OCI-LY1 (cell line): ENCODE data around the gene LBH.

Source experiments
- H2AFZ ChIP-seq: fragments of 200-600 bp; sonication (generic), shearing (Covaris generic); 2 replicates; pipeline ENCODE4 v1.6.0; 2014; ENCODE audit warnings: antibody characterized with exemption, mild to moderate bottlenecking, low read length
- H3F3A ChIP-seq: fragments of 200-600 bp; sonication (generic), shearing (Covaris generic); 2 replicates; pipeline ENCODE4 v1.6.0; 2014; ENCODE audit warnings: mild to moderate bottlenecking, antibody characterized with exemption, low read length, moderate library complexity; ENCODE audit not compliant: insufficient read depth
- H3K27ac ChIP-seq: fragments of 200-600 bp; sonication (generic); 2 replicates; pipeline ENCODE4 v1.5.1; 2014; ENCODE audit warnings: low read length, mixed run types, mild to moderate bottlenecking, low read depth; ENCODE audit not compliant: poor library complexity, severe bottlenecking
- H3K27me3 ChIP-seq: fragments of 200-600 bp; sonication (generic); 2 replicates; pipeline ENCODE4 v1.6.0; 2014; ENCODE audit warnings: antibody characterized with exemption, mild to moderate bottlenecking, low read length, moderate library complexity; ENCODE audit not compliant: insufficient read depth
- H3K36me3 ChIP-seq: fragments of 200-600 bp; sonication (generic); 2 replicates; pipeline ENCODE4 v1.6.1; 2014; ENCODE audit warnings: mild to moderate bottlenecking, antibody characterized with exemption, low read length, moderate library complexity, mixed read lengths; ENCODE audit not compliant: insufficient read depth
- H3K4me1 ChIP-seq: fragments of 200-600 bp; sonication (generic); 2 replicates; pipeline ENCODE4 v1.5.1; 2014; ENCODE audit warnings: mild to moderate bottlenecking, low read length, moderate library complexity; ENCODE audit not compliant: insufficient read depth, severe bottlenecking
- H3K4me2 ChIP-seq: fragments of 200-600 bp; sonication (generic), shearing (Covaris generic); 2 replicates; pipeline ENCODE4 v1.6.1; 2014; ENCODE audit warnings: low read length
- H3K4me3 ChIP-seq: fragments of 200-600 bp; sonication (generic); 2 replicates; pipeline ENCODE4 v1.5.1; 2014; ENCODE audit warnings: low read length, low read depth, mild to moderate bottlenecking, mixed read lengths; ENCODE audit not compliant: poor library complexity, severe bottlenecking
- H3K79me2 ChIP-seq: fragments of 200-600 bp; shearing (Covaris generic); 2 replicates; pipeline ENCODE4 v1.6.1; 2016; ENCODE audit warnings: mixed run types, low read length, mixed read lengths; ENCODE audit not compliant: insufficient read depth
- H3K9ac ChIP-seq: fragments of 200-600 bp; sonication (generic), shearing (Covaris generic); 2 replicates; pipeline ENCODE4 v1.6.1; 2014; ENCODE audit warnings: mild to moderate bottlenecking, low read length, mixed read lengths
- H3K9me2 ChIP-seq: fragments of 200-600 bp; sonication (generic), shearing (Covaris generic); 2 replicates; pipeline ENCODE4 v1.6.1; 2014; ENCODE audit warnings: low read depth, mild to moderate bottlenecking, low read length, mixed read lengths
- H3K9me3 ChIP-seq: fragments of 200-600 bp; shearing (Covaris generic); 2 replicates; pipeline ENCODE4 v1.6.1; 2014; ENCODE audit warnings: low read length, mixed read lengths
- H4K20me1 ChIP-seq: fragments of 200-600 bp; sonication (generic), shearing (Covaris generic); 2 replicates; pipeline ENCODE4 v1.6.0; 2016; ENCODE audit warnings: mild to moderate bottlenecking, low read length; ENCODE audit not compliant: insufficient read depth
- EZH2 ChIP-seq: fragments of 200-600 bp; sonication (generic), shearing (Covaris generic); IDR thresholded peaks from 2 replicates; pipeline ENCODE4 v1.8.0; 2017; ENCODE audit warnings: borderline replicate concordance, mixed run types, mild to moderate bottlenecking, antibody characterized with exemption, low read length, moderate library complexity, mixed read lengths
- TF ChIP-seq, protein P1 (sequence below): fragments of 200-600 bp; sonication (generic), shearing (Covaris generic); IDR thresholded peaks from 2 replicates; pipeline ENCODE4 v1.5.1; 2017; ENCODE audit warnings: mild to moderate bottlenecking, antibody characterized with exemption, low read length, moderate library complexity, mixed read lengths

Gene LBH

GRCh38 chr2:30265052-30266015 lies 34.0 kb downstream of the LBH start:
- Histone ChIP-seq H3F3A (no peaks in the 10 kb centered on the region), H3K4me2 (no peak overlapping the region)

GRCh38 chr2:30266051-30266621 lies 34.8 kb downstream of the LBH start:
- no peaks in the 10 kb centered on the region for H3K9me2 ChIP-seq
- no peak overlapping the region for H2AFZ ChIP-seq
- no peak for TF ChIP-seq EZH2
- TF ChIP-seq, protein P1, sequence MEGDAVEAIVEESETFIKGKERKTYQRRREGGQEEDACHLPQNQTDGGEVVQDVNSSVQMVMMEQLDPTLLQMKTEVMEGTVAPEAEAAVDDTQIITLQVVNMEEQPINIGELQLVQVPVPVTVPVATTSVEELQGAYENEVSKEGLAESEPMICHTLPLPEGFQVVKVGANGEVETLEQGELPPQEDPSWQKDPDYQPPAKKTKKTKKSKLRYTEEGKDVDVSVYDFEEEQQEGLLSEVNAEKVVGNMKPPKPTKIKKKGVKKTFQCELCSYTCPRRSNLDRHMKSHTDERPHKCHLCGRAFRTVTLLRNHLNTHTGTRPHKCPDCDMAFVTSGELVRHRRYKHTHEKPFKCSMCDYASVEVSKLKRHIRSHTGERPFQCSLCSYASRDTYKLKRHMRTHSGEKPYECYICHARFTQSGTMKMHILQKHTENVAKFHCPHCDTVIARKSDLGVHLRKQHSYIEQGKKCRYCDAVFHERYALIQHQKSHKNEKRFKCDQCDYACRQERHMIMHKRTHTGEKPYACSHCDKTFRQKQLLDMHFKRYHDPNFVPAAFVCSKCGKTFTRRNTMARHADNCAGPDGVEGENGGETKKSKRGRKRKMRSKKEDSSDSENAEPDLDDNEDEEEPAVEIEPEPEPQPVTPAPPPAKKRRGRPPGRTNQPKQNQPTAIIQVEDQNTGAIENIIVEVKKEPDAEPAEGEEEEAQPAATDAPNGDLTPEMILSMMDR: no peak
- no peaks in the 10 kb centered on the region for H3K36me3 ChIP-seq
- H3K79me2 ChIP-seq: no peaks in the 10 kb centered on the region
- peaks cover 7% of the 10 kb centered on the region for H3K4me1 ChIP-seq
- no peaks in the 10 kb centered on the region for H3F3A ChIP-seq
- H3K4me3 ChIP-seq: no peak overlapping the region
- H3K9ac ChIP-seq: no peak overlapping the region
- 0 out of 2 replicates have a peak overlapping the region, but pooled peaks have one; percentile 29 for H3K4me2 ChIP-seq
- no peak overlapping the region for H3K27ac ChIP-seq
- H3K27me3 ChIP-seq: no peaks in the 10 kb centered on the region; the same call in 1 of the 2 replicates
- 0 out of 2 replicates have a peak, but pooled peaks cover 2% of the 10 kb centered on the region for H3K9me3 ChIP-seq
- H4K20me1 ChIP-seq: no peaks in the 10 kb centered on the region

More at GRCh38 chr2:30265052-30266015, 34.0 kb downstream of the LBH start:
- Histone ChIP-seq H3K9me2 (no peaks in the 10 kb centered on the region), H3K36me3 (no peaks in the 10 kb centered on the region), H3K4me1 (peaks cover 7% of the 10 kb centered on the region), H3K9ac (no peak overlapping the region), H3K27ac (no peak overlapping the region), H3K27me3 (no peaks in the 10 kb centered on the region; the same call in 1 of the 2 replicates), H3K4me3 (no peak overlapping the region), H2AFZ (no peak overlapping the region), H3K79me2 (no peaks in the 10 kb centered on the region), H3K9me3 (0 out of 2 replicates have a peak, but pooled peaks cover 2% of the 10 kb centered on the region), H4K20me1 (no peaks in the 10 kb centered on the region)
- no peak for TF ChIP-seq EZH2
- TF ChIP-seq, protein P1: no peak

- no peak for TF ChIP-seq EZH2
- TF ChIP-seq, protein P1: no peak
- H3K27ac ChIP-seq: no peak overlapping the region
- no peaks in the 10 kb centered on the region for H3K79me2 ChIP-seq
- H3K9me3 ChIP-seq: 0 out of 2 replicates have a peak, but pooled peaks cover 2% of the 10 kb centered on the region
- no peaks in the 10 kb centered on the region; the same call in 1 of the 2 replicates for H3K27me3 ChIP-seq
- no peaks in the 10 kb centered on the region for H3F3A ChIP-seq
- no peak overlapping the region for H3K4me2 ChIP-seq
- no peaks in the 10 kb centered on the region for H3K36me3 ChIP-seq
- H3K4me3 ChIP-seq: no peak overlapping the region
- H3K9me2 ChIP-seq: no peaks in the 10 kb centered on the region
- H3K9ac ChIP-seq: no peak overlapping the region
- H2AFZ ChIP-seq: no peak overlapping the region
- H3K4me1 ChIP-seq: peaks cover 7% of the 10 kb centered on the region
- no peaks in the 10 kb centered on the region for H4K20me1 ChIP-seq
Observed at GRCh38 chr2:30266705-30267104, 35.4 kb downstream of the LBH start.
